Suprapubic skin (tissue), 4 donors: Measurements from ENCODE around the gene IL1R1. TPM values are rescaled to one million over a fixed set of nuclear protein-coding genes. Genes with fewer than 3 reads are reported as not detected.

ENCODE experiments used
- DNase-seq, 2 donors: peaks; one replicate each; pipeline ENCODE4 v3.0.0-alpha.2; 2019; ENCODE audit warnings: low spot score in 2 of 2
- H3K27ac ChIP-seq: fragments of 200-600 bp; sonication (generic); one replicate; pipeline ENCODE4 v1.5.1; 2019
- H3K27me3 ChIP-seq: fragments of 200-600 bp; sonication (generic); one replicate; pipeline ENCODE4 v1.5.1; 2019
- H3K36me3 ChIP-seq: fragments of 200-600 bp; sonication (generic); one replicate; pipeline ENCODE4 v1.5.1; 2019
- H3K4me1 ChIP-seq: fragments of 200-600 bp; sonication (generic); one replicate; pipeline ENCODE4 v1.5.1; 2019
- H3K4me3 ChIP-seq: fragments of 200-600 bp; sonication (generic); one replicate; pipeline ENCODE4 v1.5.1; 2019; ENCODE audit warnings: mild to moderate bottlenecking
- H3K9me3 ChIP-seq: fragments of 200-600 bp; sonication (generic); one replicate; pipeline ENCODE4 v1.5.1; 2019
- EP300 ChIP-seq: sonication (generic); formaldehyde crosslinking; IDR thresholded peaks from one replicate; pipeline ENCODE4 v1.6.1; 2017; ENCODE audit warnings: antibody characterized with exemption
- POLR2A ChIP-seq, 2 donors: fragments of 450-650 bp; IDR thresholded peaks; one replicate each; pipeline ENCODE4 v1.6.1; 2017; ENCODE audit warnings: antibody characterized with exemption in 2 of 2, mild to moderate bottlenecking in 2 of 2, moderate library complexity in 2 of 2
- POLR2AphosphoS5 ChIP-seq, 3 donors: sonication (generic); formaldehyde crosslinking; IDR thresholded peaks; one replicate each; pipeline ENCODE4 v1.6.1; 2017; ENCODE audit warnings: antibody characterized with exemption in 3 of 3
- WGBS: methylation state at CpG from one replicate; pipeline ENCODE4 v1.1.5; 2018; 5-methylcytosine and 5-hydroxymethylcytosine counted together
- total RNA-seq, 4 donors: library from RNA; depleted of rRNA; stranded (reverse); fragments of >200 nt; gene quantifications; one replicate each; pipeline ENCODE4 v1.1.0, GENCODE V29; 2016
- TF ChIP-seq, protein P1 (sequence below), 2 donors: fragments of 200-600 bp in 1 of 2; fragments of 450-650 bp in 1 of 2; sonication (generic) in 1 of 2; IDR thresholded peaks; one replicate each; pipeline ENCODE4 v1.5.1; 2016 to 2019; ENCODE audit warnings: antibody characterized with exemption in 2 of 2, mild to moderate bottlenecking in 1 of 2, moderate library complexity in 1 of 2

The IL1R1 gene, protein sequence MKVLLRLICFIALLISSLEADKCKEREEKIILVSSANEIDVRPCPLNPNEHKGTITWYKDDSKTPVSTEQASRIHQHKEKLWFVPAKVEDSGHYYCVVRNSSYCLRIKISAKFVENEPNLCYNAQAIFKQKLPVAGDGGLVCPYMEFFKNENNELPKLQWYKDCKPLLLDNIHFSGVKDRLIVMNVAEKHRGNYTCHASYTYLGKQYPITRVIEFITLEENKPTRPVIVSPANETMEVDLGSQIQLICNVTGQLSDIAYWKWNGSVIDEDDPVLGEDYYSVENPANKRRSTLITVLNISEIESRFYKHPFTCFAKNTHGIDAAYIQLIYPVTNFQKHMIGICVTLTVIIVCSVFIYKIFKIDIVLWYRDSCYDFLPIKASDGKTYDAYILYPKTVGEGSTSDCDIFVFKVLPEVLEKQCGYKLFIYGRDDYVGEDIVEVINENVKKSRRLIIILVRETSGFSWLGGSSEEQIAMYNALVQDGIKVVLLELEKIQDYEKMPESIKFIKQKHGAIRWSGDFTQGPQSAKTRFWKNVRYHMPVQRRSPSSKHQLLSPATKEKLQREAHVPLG
- total RNA-seq: 10 to 100 TPM; 52.1 to 90.0 (median 58.8) TPM

DNA sequence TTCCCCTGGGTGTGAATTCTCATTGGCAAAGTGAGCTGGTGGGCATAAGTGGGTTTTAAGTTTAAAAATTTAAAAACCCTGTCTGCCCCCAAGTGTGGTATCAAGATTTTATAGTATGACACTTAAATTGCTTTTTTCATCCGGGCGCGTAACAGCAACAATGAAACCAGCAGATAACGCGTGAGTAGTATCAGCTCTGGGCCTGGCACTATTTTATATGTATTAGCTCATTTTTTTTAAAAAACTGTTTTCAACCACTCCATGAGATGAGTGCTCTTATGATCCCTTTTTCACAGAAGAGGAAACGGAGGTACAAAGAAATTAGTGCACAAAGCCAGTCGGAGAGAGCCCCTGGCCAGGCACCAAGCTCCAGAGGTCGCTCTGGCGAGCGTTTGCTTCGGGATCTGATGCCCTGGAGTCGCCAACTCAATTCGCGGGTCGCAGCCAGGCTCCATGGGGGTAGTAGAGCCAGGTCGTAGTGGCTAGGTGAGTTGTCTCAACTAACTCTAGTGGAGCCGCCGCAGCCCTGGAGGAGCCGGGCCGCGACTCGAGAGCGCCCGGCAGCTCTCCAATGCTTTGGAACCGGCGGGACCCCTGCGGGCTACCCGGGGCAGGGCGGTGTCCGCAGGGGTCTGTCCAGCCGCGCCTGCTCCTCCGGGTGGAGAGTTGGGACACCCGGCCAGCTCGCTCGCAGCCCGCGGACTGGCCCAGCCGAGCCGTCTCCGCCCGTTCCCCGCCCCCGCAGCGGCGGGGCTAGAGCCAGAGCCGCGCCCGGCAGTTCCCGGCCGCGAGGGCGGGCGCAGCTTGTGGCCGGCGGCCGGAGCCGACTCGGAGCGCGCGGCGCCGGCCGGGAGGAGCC lies at the start of gene IL1R1:
Gene IL1R1 (plus strand): TSS at position 777 of the 859 bp plus-strand sequence. CDS start 14,979 bp downstream, outside the sequence.
- peak; percentile 88 to 90 for DNase-seq
- WGBS: 17% methylated on average over 28 of the region's 65 CpGs
- Histone ChIP-seq H3K36me3 (peaks cover 7% of the 10 kb centered on the region), H3K27me3 (no peaks in the 10 kb centered on the region), H3K9me3 (no peaks in the 10 kb centered on the region), H3K4me3 (peak within 1 kb of the TSS; percentile 70), H3K4me1 (peaks cover 23% of the 10 kb centered on the region), H3K27ac (peak within 1 kb of the TSS; percentile 95)
- TF ChIP-seq, protein P1, sequence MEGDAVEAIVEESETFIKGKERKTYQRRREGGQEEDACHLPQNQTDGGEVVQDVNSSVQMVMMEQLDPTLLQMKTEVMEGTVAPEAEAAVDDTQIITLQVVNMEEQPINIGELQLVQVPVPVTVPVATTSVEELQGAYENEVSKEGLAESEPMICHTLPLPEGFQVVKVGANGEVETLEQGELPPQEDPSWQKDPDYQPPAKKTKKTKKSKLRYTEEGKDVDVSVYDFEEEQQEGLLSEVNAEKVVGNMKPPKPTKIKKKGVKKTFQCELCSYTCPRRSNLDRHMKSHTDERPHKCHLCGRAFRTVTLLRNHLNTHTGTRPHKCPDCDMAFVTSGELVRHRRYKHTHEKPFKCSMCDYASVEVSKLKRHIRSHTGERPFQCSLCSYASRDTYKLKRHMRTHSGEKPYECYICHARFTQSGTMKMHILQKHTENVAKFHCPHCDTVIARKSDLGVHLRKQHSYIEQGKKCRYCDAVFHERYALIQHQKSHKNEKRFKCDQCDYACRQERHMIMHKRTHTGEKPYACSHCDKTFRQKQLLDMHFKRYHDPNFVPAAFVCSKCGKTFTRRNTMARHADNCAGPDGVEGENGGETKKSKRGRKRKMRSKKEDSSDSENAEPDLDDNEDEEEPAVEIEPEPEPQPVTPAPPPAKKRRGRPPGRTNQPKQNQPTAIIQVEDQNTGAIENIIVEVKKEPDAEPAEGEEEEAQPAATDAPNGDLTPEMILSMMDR (IDR thresholded peaks at IDR 0.05): no peak
- no peak for TF ChIP-seq EP300
- peak; percentile 55 to 88 for TF ChIP-seq POLR2A (IDR thresholded peaks at IDR 0.05)
- peak in 1 of 3 donors; percentile 50 for TF ChIP-seq POLR2AphosphoS5 (IDR thresholded peaks at IDR 0.05)

DNA sequence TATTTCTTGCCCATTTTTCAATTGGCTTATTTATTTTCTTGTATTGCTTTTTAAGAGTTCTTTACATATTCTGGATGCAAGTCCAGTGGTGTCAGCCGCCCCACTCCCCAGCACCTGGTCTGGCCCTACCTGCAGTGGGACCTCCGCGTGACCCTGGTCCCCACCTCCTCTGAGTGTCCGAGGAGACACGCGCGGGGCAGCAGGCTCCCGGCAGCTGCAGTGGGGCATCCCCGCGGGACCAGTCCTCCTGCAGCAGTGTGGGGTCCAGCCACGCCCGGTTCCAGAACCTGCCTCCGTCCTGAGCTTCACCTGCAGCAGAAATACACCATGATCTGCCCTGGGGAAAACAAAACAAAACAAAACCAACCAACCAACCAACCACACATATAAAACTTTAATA lies 48.9 kb upstream of the IL1R1 start:
- TF ChIP-seq, protein P1 (IDR thresholded peaks at IDR 0.05): no peak
- TF ChIP-seq POLR2A (IDR thresholded peaks at IDR 0.05) (no peak), POLR2AphosphoS5 (IDR thresholded peaks at IDR 0.05) (no peak)
- Histone ChIP-seq H3K4me3 (no peak overlapping the region), H3K27ac (no peak overlapping the region), H3K4me1 (no peaks in the 10 kb centered on the region), H3K9me3 (no peaks in the 10 kb centered on the region), H3K27me3 (no peaks in the 10 kb centered on the region), H3K36me3 (no peaks in the 10 kb centered on the region)
- 88% methylated on average over 13 of the region's 13 CpGs for WGBS
- DNase-seq: no peak

DNA sequence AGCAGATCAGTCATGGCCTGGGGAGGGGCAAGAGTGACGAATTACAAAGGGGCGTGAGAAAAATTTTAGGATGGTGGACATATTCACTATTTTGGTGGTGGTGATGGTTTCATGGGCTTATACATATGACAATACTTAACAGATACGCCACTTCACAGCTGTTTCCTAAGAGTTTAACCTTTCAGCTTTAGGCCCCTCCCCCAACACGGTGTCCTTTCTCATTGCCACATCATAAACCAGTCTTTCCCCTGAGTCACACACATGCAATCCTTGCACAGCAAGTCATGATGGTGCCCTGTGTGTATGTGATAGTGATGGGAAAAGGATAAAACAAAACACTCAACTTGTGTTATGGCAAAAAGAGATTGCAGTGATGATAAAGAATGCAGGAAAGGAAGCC lies 47.6 kb upstream of the IL1R1 start:
- H3K4me1 ChIP-seq: no peaks in the 10 kb centered on the region
- WGBS: 61% methylated on average over 4 of the region's 4 CpGs

DNA sequence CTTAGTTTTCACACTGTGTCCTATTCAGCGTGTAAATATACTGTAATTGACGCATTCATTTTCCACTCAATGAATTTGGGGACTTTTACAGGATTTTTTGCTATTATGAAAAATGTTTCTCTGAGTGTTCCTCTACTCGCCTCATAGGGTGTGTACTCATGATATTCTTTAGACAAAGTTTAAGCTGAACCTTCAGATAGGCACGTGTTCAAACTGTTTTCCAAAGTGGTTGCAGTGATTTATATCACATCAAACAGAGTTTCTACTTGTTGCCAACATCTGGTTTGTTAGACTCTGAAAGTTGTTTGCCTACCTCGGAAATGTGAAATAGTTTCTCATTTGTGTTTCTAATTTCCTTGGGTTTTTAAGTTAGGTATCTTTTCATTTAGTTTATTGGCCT lies 46.4 kb upstream of the IL1R1 start:
- Histone ChIP-seq H3K27me3 (no peaks in the 10 kb centered on the region), H3K27ac (no peak overlapping the region), H3K36me3 (no peaks in the 10 kb centered on the region), H3K4me3 (no peak overlapping the region), H3K9me3 (no peaks in the 10 kb centered on the region), H3K4me1 (peaks cover 2% of the 10 kb centered on the region)
- 61% methylated on average over 5 of the region's 5 CpGs for WGBS
- TF ChIP-seq, protein P1 (IDR thresholded peaks at IDR 0.05): no peak
- TF ChIP-seq EP300 (no peak), POLR2A (IDR thresholded peaks at IDR 0.05) (no peak), POLR2AphosphoS5 (IDR thresholded peaks at IDR 0.05) (no peak)
- DNase-seq: no peak

More for the DNA sequence above, 47.6 kb upstream of the IL1R1 start:
- H3K27me3 ChIP-seq: no peaks in the 10 kb centered on the region
- DNase-seq: no peak
- H3K27ac ChIP-seq: no peak overlapping the region
- no peaks in the 10 kb centered on the region for H3K36me3 ChIP-seq
- no peaks in the 10 kb centered on the region for H3K9me3 ChIP-seq
- no peak for TF ChIP-seq POLR2A (IDR thresholded peaks at IDR 0.05)
- TF ChIP-seq, protein P1 (IDR thresholded peaks at IDR 0.05): no peak
- TF ChIP-seq EP300: no peak
- TF ChIP-seq POLR2AphosphoS5 (IDR thresholded peaks at IDR 0.05): peak in 1 of 3 donors; percentile 13
- no peak overlapping the region for H3K4me3 ChIP-seq
